D721Med (cell line): ENCODE data around the gene PTGER2.

ENCODE experiments used
- DNase-seq: peaks from one replicate; pipeline ENCODE4 v3.0.0; 2011; ENCODE audit warnings: low spot score; ENCODE audit not compliant: insufficient read length
- FAIRE-seq: peaks from 2 replicates; lab custom pipeline; 2011; peaks lifted over from hg19 to GRCh38; lab: Jason Lieb, UNC
- CTCF ChIP-seq: IDR thresholded peaks from 2 replicates; pipeline ENCODE4 v1.5.1; 2012; ENCODE audit warnings: mild to moderate bottlenecking, control low read depth; ENCODE audit not compliant: insufficient read depth; ENCODE audit errors: missing control alignments

The PTGER2 gene

GRCh38 chr14:52349731-52350130, 35.6 kb downstream of the PTGER2 start:
- no peak for FAIRE-seq
- no peak for TF ChIP-seq CTCF
- no peak for DNase-seq

GRCh38 chr14:52350445-52350844, 36.3 kb downstream of the PTGER2 start:
- DNase-seq: no peak
- TF ChIP-seq CTCF: no peak
- FAIRE-seq: no peak

- DNase-seq (no peak), FAIRE-seq (no peak)
- TF ChIP-seq CTCF: no peak
These were observed 37.3 kb downstream of the PTGER2 start for GRCh38 chr14:52351233-52352060.

- no peak for TF ChIP-seq CTCF
- DNase-seq (no peak), FAIRE-seq (no peak)
These were observed 38.0 kb downstream of the PTGER2 start for GRCh38 chr14:52352061-52352491.

- DNase-seq: no peak
- no peak for FAIRE-seq
- TF ChIP-seq CTCF: no peak
These were observed 38.5 kb downstream of the PTGER2 start for GRCh38 chr14:52352569-52352968.

- DNase-seq (no peak), FAIRE-seq (no peak)
- TF ChIP-seq CTCF: no peak
These were observed 40.1 kb downstream of the PTGER2 start for GRCh38 chr14:52354242-52354641.

- DNase-seq: no peak
- no peak for TF ChIP-seq CTCF
- FAIRE-seq: no peak
These were observed 40.9 kb downstream of the PTGER2 start for GRCh38 chr14:52355016-52355431.
